ENCODE measurements around the gene SGO1.

DNA sequence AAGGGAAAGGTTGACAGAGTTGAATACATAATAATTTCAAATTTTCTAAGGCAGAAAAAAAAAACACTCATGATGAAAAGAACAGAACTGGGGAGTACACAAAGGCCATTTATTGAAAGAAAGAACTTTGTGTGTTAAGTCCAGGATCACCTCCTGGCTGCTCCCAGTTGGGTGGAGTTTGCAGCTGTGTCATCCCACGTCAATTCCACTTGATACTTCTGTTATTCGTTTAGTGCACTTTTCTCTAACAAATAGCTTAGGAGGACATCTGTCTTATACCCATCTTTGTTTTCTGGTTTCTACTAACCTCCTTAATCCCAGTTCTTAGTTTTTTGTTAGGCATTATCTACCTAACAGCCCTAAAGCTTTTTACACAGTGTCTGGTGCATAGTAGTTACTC is 44.7 kb downstream of the SGO1 start:
- TF ChIP-seq, protein P1, sequence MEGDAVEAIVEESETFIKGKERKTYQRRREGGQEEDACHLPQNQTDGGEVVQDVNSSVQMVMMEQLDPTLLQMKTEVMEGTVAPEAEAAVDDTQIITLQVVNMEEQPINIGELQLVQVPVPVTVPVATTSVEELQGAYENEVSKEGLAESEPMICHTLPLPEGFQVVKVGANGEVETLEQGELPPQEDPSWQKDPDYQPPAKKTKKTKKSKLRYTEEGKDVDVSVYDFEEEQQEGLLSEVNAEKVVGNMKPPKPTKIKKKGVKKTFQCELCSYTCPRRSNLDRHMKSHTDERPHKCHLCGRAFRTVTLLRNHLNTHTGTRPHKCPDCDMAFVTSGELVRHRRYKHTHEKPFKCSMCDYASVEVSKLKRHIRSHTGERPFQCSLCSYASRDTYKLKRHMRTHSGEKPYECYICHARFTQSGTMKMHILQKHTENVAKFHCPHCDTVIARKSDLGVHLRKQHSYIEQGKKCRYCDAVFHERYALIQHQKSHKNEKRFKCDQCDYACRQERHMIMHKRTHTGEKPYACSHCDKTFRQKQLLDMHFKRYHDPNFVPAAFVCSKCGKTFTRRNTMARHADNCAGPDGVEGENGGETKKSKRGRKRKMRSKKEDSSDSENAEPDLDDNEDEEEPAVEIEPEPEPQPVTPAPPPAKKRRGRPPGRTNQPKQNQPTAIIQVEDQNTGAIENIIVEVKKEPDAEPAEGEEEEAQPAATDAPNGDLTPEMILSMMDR (conservative IDR thresholded peaks at IDR 0.05; ENCODE audit: low read depth, low read length), result no peak
- TF ChIP-seq EZH2 (IDR thresholded peaks at IDR 0.05; ENCODE audit: borderline replicate concordance, low read depth, low read length, poor library complexity, severe bottlenecking), result no peak

All from A673 (cell line).